ENCODE data around the gene RAF1.

DNA sequence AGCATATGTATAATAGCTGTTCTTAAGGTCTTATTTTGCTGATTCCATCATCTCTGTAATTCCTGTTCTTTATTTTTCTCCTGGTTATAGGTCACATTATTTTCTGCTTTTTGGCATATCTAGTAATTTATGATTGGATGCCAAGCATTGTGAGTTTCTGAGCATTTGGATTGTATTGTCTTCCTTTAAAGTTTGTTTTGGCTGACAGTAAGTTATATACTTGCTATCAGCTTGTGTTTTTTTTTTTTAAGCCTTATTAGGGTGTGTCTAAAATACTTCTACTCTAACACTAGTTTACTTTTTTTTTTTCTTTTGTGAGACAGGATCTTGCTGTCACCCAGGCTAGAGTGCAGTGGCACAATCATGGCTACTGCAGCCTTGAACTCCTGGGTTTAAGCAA is 96.9 kb downstream of the RAF1 start:
- TF ChIP-seq POLR2AphosphoS5 (IDR thresholded peaks at IDR 0.05; ENCODE audit: low read depth, low read length) (no peak), POLR2A (IDR thresholded peaks at IDR 0.05; ENCODE audit: low read depth, low read length) (no peak), TAF1 (IDR thresholded peaks at IDR 0.05; ENCODE audit: low read depth, low read length) (no peak), PAX5 (IDR thresholded peaks at IDR 0.05; ENCODE audit: insufficient read depth, low read length, severe bottlenecking) (no peak), POU2F2 (IDR thresholded peaks at IDR 0.05; ENCODE audit: low read depth, low read length) (no peak)

Data from GM12891 (cell line).